PC-9 (cell line): ENCODE measurements around the gene THUMPD3. TPM values are rescaled to one million over a fixed set of nuclear protein-coding genes. Genes with fewer than 3 reads are reported as not detected.

Experiments used
- BruUV-seq: library from RNA; stranded (reverse); fragments of 400-500 nt; replicated peaks from 2 replicates; lab custom pipeline; 2021; lab: Mats Ljungman, UMichigan
- CTCF ChIA-PET: fragments of 300-600 bp; sonication (Branson Sonifier 250); formaldehyde crosslinking; loops from one replicate; lab custom pipeline; 2022; ENCODE audit warnings: antibody characterized with exemption; lab: Charles Lee
- POLR2A ChIA-PET: fragments of 300-600 bp; sonication (Branson Sonifier 250); formaldehyde crosslinking; loops from one replicate; lab custom pipeline; 2022; ENCODE audit warnings: antibody characterized with exemption; ENCODE audit not compliant: unreplicated experiment; lab: Charles Lee
- DNase-seq, 2 experiments: peaks; one replicate each; pipeline versions ENCODE4 v3.0.0 to v3.0.0-alpha.2; 2015 to 2022; ENCODE audit warnings: mixed read lengths in 1 of 2
- H2AFZ ChIP-seq: fragments of 200-600 bp; sonication (generic); 2 replicates; pipeline ENCODE4 v1.8.1; 2017; ENCODE audit warnings: antibody characterized with exemption
- H3F3A ChIP-seq: fragments of 200-600 bp; sonication (generic); 2 replicates; pipeline ENCODE4 v1.8.1; 2017; ENCODE audit warnings: antibody characterized with exemption, mild to moderate bottlenecking, low read depth; ENCODE audit not compliant: insufficient read depth
- H3K27ac ChIP-seq: fragments of 200-600 bp; sonication (generic); 2 replicates; pipeline ENCODE4 v1.6.1; 2016; ENCODE audit warnings: mixed run types
- H3K27me3 ChIP-seq: fragments of 200-600 bp; sonication (generic); 2 replicates; pipeline ENCODE4 v1.6.1; 2016; ENCODE audit warnings: low read depth, mixed run types; ENCODE audit not compliant: insufficient read depth
- H3K36me3 ChIP-seq: fragments of 200-600 bp; sonication (generic); 2 replicates; pipeline ENCODE4 v1.6.1; 2016; ENCODE audit warnings: low read depth, mixed run types
- H3K4me1 ChIP-seq: fragments of 200-600 bp; sonication (generic); replicated peaks from 2 replicates; pipeline ENCODE4 v1.6.1; 2016; ENCODE audit warnings: mixed run types; ENCODE audit not compliant: insufficient read depth
- H3K4me2 ChIP-seq: fragments of 200-600 bp; sonication (generic); 2 replicates; pipeline ENCODE4 v1.6.1; 2017; ENCODE audit warnings: mixed run types
- H3K4me3 ChIP-seq: fragments of 200-600 bp; sonication (generic); 2 replicates; pipeline ENCODE4 v1.6.1; 2016; ENCODE audit warnings: mixed run types
- H3K79me2 ChIP-seq: fragments of 200-600 bp; sonication (generic); 2 replicates; pipeline ENCODE4 v1.6.1; 2017; ENCODE audit warnings: low read depth, mixed run types
- H3K9me2 ChIP-seq: fragments of 200-600 bp; sonication (generic); 2 replicates; pipeline ENCODE4 v1.8.1; 2017; ENCODE audit warnings: mild to moderate bottlenecking; ENCODE audit not compliant: insufficient read depth
- H3K9me3 ChIP-seq: fragments of 200-600 bp; sonication (generic); 2 replicates; pipeline ENCODE4 v1.8.1; 2016; ENCODE audit warnings: low read depth; ENCODE audit not compliant: insufficient read depth
- H4K20me1 ChIP-seq: fragments of 200-600 bp; sonication (generic); 2 replicates; pipeline ENCODE4 v1.8.1; 2017; ENCODE audit not compliant: insufficient read depth
- CTCF ChIP-seq: fragments of 200-600 bp; sonication (generic); conservative IDR thresholded peaks from 2 replicates; pipeline ENCODE4 v1.6.1; 2017; ENCODE audit warnings: mixed run types, antibody characterized with exemption, mild to moderate bottlenecking, moderate library complexity
- EZH2 ChIP-seq: fragments of 200-600 bp; sonication (generic); IDR thresholded peaks from 2 replicates; pipeline ENCODE4 v1.8.0; 2017; ENCODE audit warnings: antibody characterized with exemption, low read depth
- intact Hi-C: fragments of 100-400 bp; cut with micrococcal nuclease; formaldehyde crosslinking; loops from one replicate; pipeline ENCODE4 v1.10.0; 2022; ENCODE audit not compliant: unreplicated experiment
- total RNA-seq: library from RNA; stranded (reverse); gene quantifications from 2 replicates; pipeline ENCODE4 v1.2.3, GENCODE V29; 2021

THUMPD3 gene
- total RNA-seq, 1 experiment from 2014 or later = 48.8 TPM

GRCh38 chr3:9361691-9362388 is 1.0 kb upstream of the THUMPD3 start:
- H3K4me2 ChIP-seq = peak overlapping the region; percentile 78
- no peaks in the 10 kb centered on the region for H3K9me2 ChIP-seq
- H3K4me1 ChIP-seq = peaks cover 22% of the 10 kb centered on the region; the same call in 1 of the 2 replicates
- H3K9me3 ChIP-seq = 0 out of 2 replicates have a peak, but pooled peaks cover 4% of the 10 kb centered on the region
- H3F3A ChIP-seq = peaks cover 6% of the 10 kb centered on the region; the same call in 1 of the 2 replicates
- TSS peak; percentile 72 for BruUV-seq
- ChIA-PET POLR2A (interaction anchor here (0.6 kb wide), 1 partner anchor 525 kb away, joined by 4 read pairs; no protein-coding TSS in a partner anchor), CTCF (interaction anchor here (0.6 to 2.1 kb wide), 6 partner anchors 9 to 893 kb away, joined by 3 to 16 read pairs (median 4); no protein-coding TSS in a partner anchor)
- peak overlapping the region; percentile 78; the same call in 1 of the 2 replicates for H3K27ac ChIP-seq
- no peaks in the 10 kb centered on the region for H3K27me3 ChIP-seq
- intact Hi-C loops = no loop called here
- no peak for DNase-seq
- peak overlapping the region; percentile 96; the same call in 1 of the 2 replicates for H2AFZ ChIP-seq
- peak overlapping the region; percentile 81 for H3K4me3 ChIP-seq
- H3K36me3 ChIP-seq = peaks cover 20% of the 10 kb centered on the region
- H3K79me2 ChIP-seq = peaks cover 40% of the 10 kb centered on the region
- H4K20me1 ChIP-seq = no peaks in the 10 kb centered on the region
- TF ChIP-seq EZH2 (no peak), CTCF (no peak)

GRCh38 chr3:9369508-9369907 is 6.7 kb downstream of the THUMPD3 start:
- CTCF ChIA-PET = no interaction called here

More at GRCh38 chr3:9369508-9369907, 6.7 kb downstream of the THUMPD3 start:
- no TSS peak for BruUV-seq
- no peaks in the 10 kb centered on the region for H3K9me2 ChIP-seq
- intact Hi-C loops = no loop called here
- no peak overlapping the region for H3K4me3 ChIP-seq
- TF ChIP-seq CTCF (no peak), EZH2 (no peak)
- POLR2A ChIA-PET = interaction anchor here (0.6 kb wide), 2 partner anchors 97 to 455 kb away, joined by 3 to 14 read pairs; no protein-coding TSS in a partner anchor
- peaks cover 61% of the 10 kb centered on the region for H3K36me3 ChIP-seq
- no peak overlapping the region for H2AFZ ChIP-seq
- H3K27ac ChIP-seq = no peak overlapping the region
- no peak overlapping the region for H3K4me2 ChIP-seq
- 0 out of 2 replicates have a peak, but pooled peaks cover 5% of the 10 kb centered on the region for H4K20me1 ChIP-seq
- no peaks in the 10 kb centered on the region for H3K27me3 ChIP-seq
- DNase-seq = no peak
- no peaks in the 10 kb centered on the region; the same call in 1 of the 2 replicates for H3F3A ChIP-seq
- peaks cover 3% of the 10 kb centered on the region; the same call in 1 of the 2 replicates for H3K4me1 ChIP-seq
- no peaks in the 10 kb centered on the region for H3K9me3 ChIP-seq
- peaks cover 10% of the 10 kb centered on the region for H3K79me2 ChIP-seq
